Mesangial cell (primary cell): Measurements from ENCODE around the gene CDC27. TPM values are rescaled to one million over a fixed set of nuclear protein-coding genes. Genes with fewer than 3 reads are reported as not detected.

Source experiments
- total RNA-seq: library from RNA; depleted of rRNA; stranded (reverse); fragments of >200 nt; gene quantifications from 2 replicates; pipeline ENCODE4 v1.2.3, GENCODE V29; 2015

The CDC27 gene, protein sequence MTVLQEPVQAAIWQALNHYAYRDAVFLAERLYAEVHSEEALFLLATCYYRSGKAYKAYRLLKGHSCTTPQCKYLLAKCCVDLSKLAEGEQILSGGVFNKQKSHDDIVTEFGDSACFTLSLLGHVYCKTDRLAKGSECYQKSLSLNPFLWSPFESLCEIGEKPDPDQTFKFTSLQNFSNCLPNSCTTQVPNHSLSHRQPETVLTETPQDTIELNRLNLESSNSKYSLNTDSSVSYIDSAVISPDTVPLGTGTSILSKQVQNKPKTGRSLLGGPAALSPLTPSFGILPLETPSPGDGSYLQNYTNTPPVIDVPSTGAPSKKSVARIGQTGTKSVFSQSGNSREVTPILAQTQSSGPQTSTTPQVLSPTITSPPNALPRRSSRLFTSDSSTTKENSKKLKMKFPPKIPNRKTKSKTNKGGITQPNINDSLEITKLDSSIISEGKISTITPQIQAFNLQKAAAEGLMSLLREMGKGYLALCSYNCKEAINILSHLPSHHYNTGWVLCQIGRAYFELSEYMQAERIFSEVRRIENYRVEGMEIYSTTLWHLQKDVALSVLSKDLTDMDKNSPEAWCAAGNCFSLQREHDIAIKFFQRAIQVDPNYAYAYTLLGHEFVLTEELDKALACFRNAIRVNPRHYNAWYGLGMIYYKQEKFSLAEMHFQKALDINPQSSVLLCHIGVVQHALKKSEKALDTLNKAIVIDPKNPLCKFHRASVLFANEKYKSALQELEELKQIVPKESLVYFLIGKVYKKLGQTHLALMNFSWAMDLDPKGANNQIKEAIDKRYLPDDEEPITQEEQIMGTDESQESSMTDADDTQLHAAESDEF
- total RNA-seq, result 45.5 and 71.9 TPM in 2 replicates

DNA sequence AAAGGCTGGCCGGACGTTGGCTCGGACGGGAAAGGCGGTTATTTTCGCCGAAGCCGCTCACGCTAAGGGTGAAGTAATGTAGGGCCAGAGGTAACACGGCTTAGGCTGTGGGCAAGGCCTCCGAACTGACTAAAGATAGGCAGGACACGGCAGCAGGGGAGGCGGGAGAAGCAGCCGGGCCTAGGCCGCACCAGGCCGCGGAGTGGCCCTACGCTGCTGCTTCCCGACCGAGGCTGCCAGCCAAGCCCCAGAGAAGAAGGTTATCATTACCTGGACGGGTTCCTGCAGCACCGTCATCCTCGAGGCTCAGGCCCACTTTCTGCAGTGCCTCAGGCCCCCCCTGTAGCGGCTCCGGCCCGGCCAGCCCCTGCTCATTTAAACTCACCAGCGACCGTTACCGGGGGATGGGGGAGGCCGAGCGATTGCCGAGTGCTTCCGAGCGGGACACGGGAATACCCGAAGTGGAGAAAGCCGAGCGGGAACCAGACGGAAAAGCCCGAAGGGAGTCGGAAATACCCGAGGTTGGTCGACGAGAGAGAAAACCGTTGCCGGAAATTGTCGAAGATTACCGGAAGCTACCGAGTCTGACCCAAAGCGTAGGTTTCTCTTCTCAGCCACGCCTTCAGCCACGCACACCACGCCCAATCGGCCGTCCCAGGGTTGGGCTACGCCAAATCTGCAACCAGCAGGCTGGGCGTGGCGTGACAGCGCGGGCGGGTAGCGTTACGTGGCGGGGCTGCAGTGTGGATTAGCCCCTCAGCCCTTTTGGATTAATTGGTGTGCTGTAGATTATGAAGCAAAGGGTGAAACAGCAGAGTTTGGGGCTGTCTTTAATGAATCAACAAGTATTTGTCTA lies at the start of gene CDC27:
TSS of gene CDC27 (minus strand) at position 420 of the 856 bp plus-strand sequence. CDS start at position 297, 123 bp downstream.

DNA sequence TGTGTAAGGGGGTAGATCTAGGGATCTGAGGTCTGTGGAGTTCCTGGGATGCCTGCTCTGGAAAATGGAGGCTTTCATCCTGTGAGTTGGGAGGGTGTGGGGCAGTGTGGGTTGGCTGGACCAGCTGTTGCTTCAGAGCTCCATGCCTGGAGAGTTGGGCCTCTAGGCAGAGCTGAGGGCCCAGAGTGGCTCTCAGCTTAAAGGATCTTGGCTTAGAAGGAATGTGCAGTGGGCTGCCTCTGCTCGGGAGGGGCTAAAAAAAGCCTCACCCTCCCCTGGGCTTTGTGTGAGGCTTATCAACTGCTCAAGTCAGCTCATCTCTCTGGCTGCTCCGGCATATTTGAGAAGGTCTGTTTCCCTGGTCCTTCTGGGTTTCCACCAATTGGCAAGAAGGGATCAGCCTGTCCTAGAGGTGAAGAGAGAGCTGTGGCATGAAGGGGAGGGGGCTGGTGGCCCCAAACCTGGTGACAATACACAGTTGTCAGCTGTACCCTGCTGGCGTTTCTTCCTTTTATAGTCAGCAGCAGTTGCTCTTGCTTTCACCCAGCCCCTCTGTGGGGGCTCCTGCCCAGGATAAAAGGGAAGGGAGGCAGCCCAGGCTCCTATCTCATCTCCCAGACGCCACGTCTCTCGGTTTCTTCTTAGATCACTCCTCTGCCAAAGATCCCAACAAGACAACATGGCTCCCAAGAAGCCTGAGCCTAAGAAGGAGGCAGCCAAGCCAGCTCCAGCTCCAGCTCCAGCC lies 19.8 kb upstream of the CDC27 start, which contains the start of gene MYL4:
TSS of gene MYL4 (plus strand) at position 605 of the 745 bp plus-strand sequence. CDS start at position 680, 75 bp downstream.

Other genes with a start within 250 kb of the CDC27 start
- gene RPRML, start 210.0 kb downstream of the CDC27 start, total RNA-seq, result not detected in 2 replicates
- gene MYL4, start 20.1 kb upstream of the CDC27 start, total RNA-seq, result not detected in 2 replicates
- gene ITGB3, start 64.5 kb upstream of the CDC27 start, total RNA-seq, result 148 and 185 TPM in 2 replicates
- 0.65 and 3.4 TPM in 2 replicates for gene EFCAB13, start 134.7 kb upstream of the CDC27 start, total RNA-seq